ENCODE data around the gene METTL17.

The METTL17 gene

GRCh38 chr14:21043387-21043973 is 53.7 kb downstream of the METTL17 start:
- DNase-seq (ENCODE audit: low read depth in 2 of 2): no peak

GRCh38 chr14:21043974-21044618 is 54.3 kb downstream of the METTL17 start:
- no peak for DNase-seq (ENCODE audit: low read depth in 2 of 2)
